HG02870 (cell line): Measurements from ENCODE around the gene SRC.

Experiments
- ATAC-seq: cut with Tn5 transposase; IDR thresholded peaks from one replicate; pipeline ENCODE4 v1.9.1; 2021; ENCODE audit warnings: mild to moderate bottlenecking, moderate library complexity; ENCODE audit not compliant: unreplicated experiment

Gene SRC

GRCh38 chr20:37314617-37315016, 31.3 kb upstream of the SRC start:
- ATAC-seq, result no peak

GRCh38 chr20:37315021-37315451, 30.9 kb upstream of the SRC start:
- no peak for ATAC-seq

- peak; percentile 31 for ATAC-seq
Observed at GRCh38 chr20:37315452-37316110, 30.4 kb upstream of the SRC start.

GRCh38 chr20:37316116-37316774, 29.7 kb upstream of the SRC start:
- peak; percentile 74 for ATAC-seq

- no peak for ATAC-seq
Observed at GRCh38 chr20:37316775-37317170, 29.2 kb upstream of the SRC start.

GRCh38 chr20:37317316-37317715, 28.6 kb upstream of the SRC start:
- no peak for ATAC-seq

- no peak for ATAC-seq
Observed at GRCh38 chr20:37317994-37318640, 27.8 kb upstream of the SRC start.

GRCh38 chr20:37319151-37319671, 26.7 kb upstream of the SRC start:
- ATAC-seq, result no peak

- no peak for ATAC-seq
Observed at GRCh38 chr20:37323985-37324384, 22.0 kb upstream of the SRC start.

GRCh38 chr20:37325206-37325605, 20.7 kb upstream of the SRC start:
- ATAC-seq, result no peak

- no peak for ATAC-seq
Observed at GRCh38 chr20:37326666-37327065, 19.3 kb upstream of the SRC start.

GRCh38 chr20:37327748-37328147, 18.2 kb upstream of the SRC start:
- ATAC-seq, result no peak

GRCh38 chr20:37328149-37328945, 17.6 kb upstream of the SRC start:
- ATAC-seq, result no peak

GRCh38 chr20:37329481-37330165, 16.3 kb upstream of the SRC start:
- ATAC-seq, result no peak

- ATAC-seq, result no peak
Observed at GRCh38 chr20:37330316-37330715, 15.6 kb upstream of the SRC start.

- no peak for ATAC-seq
Observed at GRCh38 chr20:37331060-37331857, 14.7 kb upstream of the SRC start.

GRCh38 chr20:37333130-37333847, 12.7 kb upstream of the SRC start:
- no peak for ATAC-seq

GRCh38 chr20:37333848-37334318, 12.1 kb upstream of the SRC start:
- ATAC-seq, result no peak

- no peak for ATAC-seq
Observed at GRCh38 chr20:37334450-37334849, 11.5 kb upstream of the SRC start.
